Measurements from ENCODE around the gene SMAD3.

The SMAD3 gene

DNA sequence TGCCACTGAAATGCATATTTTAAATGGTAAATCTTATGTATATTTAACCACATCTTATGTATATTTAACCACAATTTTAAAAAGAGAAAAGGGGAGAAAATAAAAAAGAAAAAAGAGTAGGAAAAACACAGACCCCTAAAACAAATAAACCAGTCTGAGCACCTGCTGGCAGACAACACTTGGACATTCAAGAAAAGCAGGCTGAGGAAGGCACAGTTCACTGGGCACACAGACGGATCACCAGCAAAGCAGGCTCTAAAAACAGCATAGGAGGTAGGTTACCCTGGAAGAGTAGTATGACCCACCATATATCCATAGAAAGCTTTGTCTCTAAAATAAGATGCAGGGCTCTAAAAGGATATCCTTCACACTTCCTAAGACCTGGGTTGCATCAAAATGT, 162.0 kb downstream of the SMAD3 start:
- ChIA-PET CTCF (no interaction called here), POLR2A (ENCODE audit: low non-redundant PET) (no interaction called here)
- H3K27ac ChIP-seq: no peak overlapping the region
- TF ChIP-seq, protein P1, sequence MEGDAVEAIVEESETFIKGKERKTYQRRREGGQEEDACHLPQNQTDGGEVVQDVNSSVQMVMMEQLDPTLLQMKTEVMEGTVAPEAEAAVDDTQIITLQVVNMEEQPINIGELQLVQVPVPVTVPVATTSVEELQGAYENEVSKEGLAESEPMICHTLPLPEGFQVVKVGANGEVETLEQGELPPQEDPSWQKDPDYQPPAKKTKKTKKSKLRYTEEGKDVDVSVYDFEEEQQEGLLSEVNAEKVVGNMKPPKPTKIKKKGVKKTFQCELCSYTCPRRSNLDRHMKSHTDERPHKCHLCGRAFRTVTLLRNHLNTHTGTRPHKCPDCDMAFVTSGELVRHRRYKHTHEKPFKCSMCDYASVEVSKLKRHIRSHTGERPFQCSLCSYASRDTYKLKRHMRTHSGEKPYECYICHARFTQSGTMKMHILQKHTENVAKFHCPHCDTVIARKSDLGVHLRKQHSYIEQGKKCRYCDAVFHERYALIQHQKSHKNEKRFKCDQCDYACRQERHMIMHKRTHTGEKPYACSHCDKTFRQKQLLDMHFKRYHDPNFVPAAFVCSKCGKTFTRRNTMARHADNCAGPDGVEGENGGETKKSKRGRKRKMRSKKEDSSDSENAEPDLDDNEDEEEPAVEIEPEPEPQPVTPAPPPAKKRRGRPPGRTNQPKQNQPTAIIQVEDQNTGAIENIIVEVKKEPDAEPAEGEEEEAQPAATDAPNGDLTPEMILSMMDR (conservative IDR thresholded peaks at IDR 0.05; ENCODE audit: low read depth): no peak
- no peak for DNase-seq (ENCODE audit: low spot score)

- ChIA-PET CTCF (no interaction called here), POLR2A (ENCODE audit: low non-redundant PET) (no interaction called here)
- no peak for DNase-seq (ENCODE audit: low spot score)
Measured at GRCh38 chr15:67227846-67228245, 162.4 kb downstream of the SMAD3 start.

GRCh38 chr15:67228286-67228685, 162.9 kb downstream of the SMAD3 start:
- no peak for DNase-seq (ENCODE audit: low spot score)
- POLR2A ChIA-PET (ENCODE audit: low non-redundant PET): no interaction called here
- TF ChIP-seq, protein P1 (conservative IDR thresholded peaks at IDR 0.05; ENCODE audit: low read depth): no peak
- CTCF ChIA-PET: interaction anchor here (0.6 kb wide), 1 partner anchor 12 kb away, joined by 4 read pairs; no protein-coding TSS in a partner anchor
- no peak overlapping the region for H3K27ac ChIP-seq

More at GRCh38 chr15:67227846-67228245, 162.4 kb downstream of the SMAD3 start:
- H3K27ac ChIP-seq: no peak overlapping the region
- TF ChIP-seq, protein P1 (conservative IDR thresholded peaks at IDR 0.05; ENCODE audit: low read depth): no peak

GRCh38 chr15:67230504-67230903, 165.1 kb downstream of the SMAD3 start:
- ChIA-PET CTCF (interaction anchor here (1.8 kb wide), 1 partner anchor 9 kb away, joined by 8 read pairs; no protein-coding TSS in a partner anchor), POLR2A (ENCODE audit: low non-redundant PET) (no interaction called here)
- no peak for DNase-seq (ENCODE audit: low spot score)
- H3K27ac ChIP-seq: no peak overlapping the region
- TF ChIP-seq, protein P1 (conservative IDR thresholded peaks at IDR 0.05; ENCODE audit: low read depth): no peak

DNA sequence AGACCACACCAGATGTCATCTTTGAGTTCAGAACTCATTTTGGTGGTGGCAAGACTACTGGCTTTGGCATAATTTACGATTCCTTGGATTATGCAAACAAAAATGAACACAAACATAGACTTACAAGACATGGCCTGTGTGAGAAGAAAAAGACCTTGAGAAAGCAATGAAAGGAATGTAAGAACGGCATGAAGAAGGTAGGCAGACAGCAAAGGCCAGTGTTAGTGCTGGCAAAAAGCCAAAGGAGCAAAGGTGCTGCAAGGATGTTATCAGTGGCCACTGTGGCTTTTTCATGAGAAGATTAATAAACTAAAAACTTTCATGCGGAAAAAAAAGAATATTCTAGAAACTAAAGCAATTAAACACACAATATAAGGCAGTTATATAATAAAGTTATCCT, 167.2 kb downstream of the SMAD3 start:
- ChIA-PET POLR2A (ENCODE audit: low non-redundant PET) (no interaction called here), CTCF (no interaction called here)
- TF ChIP-seq, protein P1 (conservative IDR thresholded peaks at IDR 0.05; ENCODE audit: low read depth): no peak
- no peak for DNase-seq (ENCODE audit: low spot score)
- H3K27ac ChIP-seq: no peak overlapping the region

DNA sequence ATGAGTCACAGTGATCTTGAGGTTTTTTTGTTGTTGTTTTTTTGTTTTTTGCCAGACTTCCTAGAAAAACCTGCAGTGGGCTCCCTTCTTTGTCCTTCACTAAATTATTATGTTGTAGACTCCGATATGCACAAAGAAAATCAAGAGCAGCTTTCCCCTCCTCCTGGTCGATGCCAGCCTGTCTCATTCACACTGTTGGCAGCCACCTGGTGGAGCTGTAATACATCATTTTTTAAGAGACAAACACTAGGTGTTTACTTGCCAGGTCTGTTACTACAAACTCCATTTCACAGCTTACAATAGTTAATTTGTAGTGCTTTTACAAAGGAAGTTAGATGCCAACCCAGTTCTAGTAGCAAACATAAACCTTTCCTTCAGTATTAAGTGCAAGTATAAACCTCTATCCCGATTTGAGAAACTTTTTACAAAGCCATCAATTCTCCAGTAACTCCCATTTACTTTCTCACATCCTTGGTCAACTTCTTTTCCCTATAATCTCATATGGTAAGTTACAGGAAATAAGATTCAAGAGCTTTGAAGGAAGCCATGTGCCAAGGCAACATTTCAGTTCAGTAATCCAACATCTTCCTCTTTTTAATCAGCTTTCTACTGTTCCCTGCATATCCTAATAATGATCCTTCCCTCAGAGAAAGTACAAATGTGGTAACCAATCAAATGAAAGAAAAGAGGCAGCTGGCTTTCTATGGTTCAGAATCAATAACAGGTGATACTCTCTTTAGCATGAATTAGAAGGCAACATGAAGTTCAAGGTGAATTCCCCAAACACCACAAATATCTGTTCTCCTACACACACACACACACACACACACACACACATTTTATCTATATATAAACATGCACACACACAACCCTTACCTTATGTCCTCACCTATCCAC, 175.1 kb downstream of the SMAD3 start:
- ChIA-PET CTCF (interaction anchor here (0.5 to 1.3 kb wide), 9 partner anchors 10 to 294 kb away, joined by 3 to 8 read pairs (median 4); no protein-coding TSS in a partner anchor), POLR2A (ENCODE audit: low non-redundant PET) (no interaction called here)
- TF ChIP-seq, protein P1 (conservative IDR thresholded peaks at IDR 0.05; ENCODE audit: low read depth): peak; percentile 71
- H3K27ac ChIP-seq: no peak overlapping the region
- peak; percentile 57 for DNase-seq (ENCODE audit: low spot score)
